A172 (cell line): Measurements from ENCODE around the gene SMIM29. TPM values are rescaled to one million over a fixed set of nuclear protein-coding genes. Genes with fewer than 3 reads are reported as not detected.

ENCODE experiments used
- DNase-seq: peaks from one replicate; pipeline ENCODE4 v3.0.0-alpha.2; 2015; ENCODE audit warnings: low spot score
- total RNA-seq: library from RNA; depleted of rRNA; stranded (reverse); fragments of >200 nt; shearing (Covaris generic); gene quantifications from 2 replicates; pipeline ENCODE4 v1.2.3, GENCODE V29; 2014

The SMIM29 gene
- total RNA-seq, 1 experiment from 2014 or later = 70.8 TPM

GRCh38 chr6:34226731-34227586 is 21.8 kb downstream of the SMIM29 start:
- no peak for DNase-seq

- DNase-seq = no peak
Measured at GRCh38 chr6:34226066-34226465, 22.7 kb downstream of the SMIM29 start.

DNA sequence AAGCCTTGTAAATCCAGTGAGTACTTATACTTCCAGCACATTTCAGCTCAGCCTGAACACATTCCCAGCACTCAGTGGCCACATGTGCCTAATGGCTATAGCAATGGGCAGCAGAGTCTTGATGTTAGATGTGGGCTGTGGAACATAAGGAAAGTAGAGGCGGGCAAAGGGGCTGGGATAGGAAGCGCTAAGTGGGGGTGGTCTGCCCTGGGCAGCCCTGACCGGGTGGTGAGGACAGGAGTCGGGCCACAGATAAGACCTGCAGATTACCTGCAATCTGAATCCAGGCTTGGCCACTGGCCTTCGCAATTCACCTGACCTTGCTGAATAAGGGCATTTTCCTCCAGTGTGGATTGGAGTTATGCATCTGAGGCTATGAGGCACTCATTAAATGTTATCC is 23.3 kb downstream of the SMIM29 start:
- no peak for DNase-seq

DNA sequence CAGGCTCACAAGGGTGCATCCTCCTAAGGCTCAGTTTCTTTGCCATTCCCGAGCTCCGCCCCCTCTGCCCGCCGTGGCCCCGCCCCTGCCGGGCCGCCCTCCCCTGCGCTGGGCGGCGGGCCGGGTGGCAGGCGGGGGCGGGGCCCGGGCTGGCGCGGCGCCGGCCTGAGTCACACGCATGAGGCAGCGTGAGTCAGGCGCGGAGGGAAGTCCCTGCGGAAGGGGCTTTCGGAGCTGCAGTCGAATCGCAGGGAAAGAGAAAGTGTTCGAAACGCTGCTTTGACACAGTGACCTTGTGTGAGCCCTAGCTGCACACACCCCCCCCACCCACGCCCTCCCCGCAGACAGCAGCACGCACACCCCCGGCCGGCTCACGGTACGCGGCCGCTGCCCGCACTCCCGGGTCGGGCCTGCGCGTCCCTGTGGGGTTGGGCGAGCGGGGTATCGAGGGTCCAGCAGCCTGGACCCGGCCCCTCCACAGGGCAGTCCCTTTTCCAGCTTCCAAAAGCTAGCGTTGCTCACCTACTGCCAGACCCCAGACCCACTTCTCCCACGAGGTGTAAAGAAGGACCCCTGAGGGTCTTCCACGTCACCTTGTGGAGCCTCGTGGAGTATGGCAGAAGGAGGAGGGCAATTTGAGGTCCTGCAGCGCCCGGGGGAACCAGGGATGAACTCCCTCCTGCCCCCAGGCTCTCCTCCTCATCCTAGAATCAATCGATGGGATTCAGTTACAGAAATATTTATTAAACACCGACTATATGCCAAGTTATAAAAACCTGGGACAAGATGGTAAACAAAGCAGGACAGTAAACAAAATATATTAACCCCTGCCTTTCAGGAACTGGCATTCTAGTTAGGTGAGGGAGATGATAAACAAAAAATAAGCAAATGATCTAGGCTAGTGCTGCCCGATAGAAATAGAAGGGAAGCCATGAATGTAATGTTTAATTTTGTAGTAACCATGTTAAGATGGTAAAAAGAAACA is 24.6 kb downstream of the SMIM29 start:
- DNase-seq = peak; percentile 92

DNA sequence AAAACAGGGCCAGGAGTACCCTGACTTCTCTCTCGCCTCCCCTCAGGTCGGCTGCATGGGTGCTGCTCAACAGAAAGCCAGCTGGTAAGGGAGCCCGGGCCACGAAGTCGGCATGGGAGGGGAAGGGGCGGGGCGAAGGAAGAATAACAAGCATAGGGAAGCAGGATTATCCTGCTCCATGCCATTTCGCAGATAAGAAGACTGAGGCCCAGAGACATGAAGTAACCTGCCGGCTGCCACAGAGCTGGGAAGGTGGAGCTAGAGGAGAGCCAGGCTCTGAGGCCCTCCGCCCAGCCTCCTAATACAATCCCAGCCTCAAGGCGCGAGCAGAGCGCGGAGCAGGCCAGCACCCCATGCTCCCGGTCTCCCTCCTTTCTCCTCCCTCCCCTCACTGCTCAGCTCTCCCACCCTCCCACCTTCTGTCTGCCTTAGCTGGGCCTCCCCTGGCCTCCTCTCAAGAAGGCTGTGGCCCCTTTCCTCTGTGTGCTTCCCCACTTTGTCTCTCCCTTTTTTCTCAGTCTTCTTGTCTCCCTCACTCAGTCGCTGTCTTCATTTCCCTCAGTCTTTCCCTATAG is 25.3 kb downstream of the SMIM29 start:
- DNase-seq = peak; percentile 44

DNA sequence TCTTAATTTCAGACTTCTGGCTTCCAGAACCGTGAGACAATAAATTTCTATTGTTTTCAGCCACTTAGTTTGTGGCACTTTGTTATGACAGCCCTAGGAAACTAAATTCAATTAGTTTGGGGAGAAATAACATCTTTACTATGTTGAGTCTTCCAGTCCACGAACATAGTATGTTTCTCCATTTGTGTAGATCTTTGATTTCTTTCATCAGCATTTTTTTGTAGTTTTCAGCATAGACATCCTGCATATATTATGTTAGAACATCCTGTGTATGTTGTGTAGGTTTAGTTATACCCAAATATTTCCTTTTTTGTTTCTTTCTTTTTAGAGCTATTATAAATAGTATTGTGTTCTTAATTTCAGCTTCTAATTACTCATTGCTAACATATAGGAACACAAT is 30.1 kb downstream of the SMIM29 start:
- DNase-seq = no peak

DNA sequence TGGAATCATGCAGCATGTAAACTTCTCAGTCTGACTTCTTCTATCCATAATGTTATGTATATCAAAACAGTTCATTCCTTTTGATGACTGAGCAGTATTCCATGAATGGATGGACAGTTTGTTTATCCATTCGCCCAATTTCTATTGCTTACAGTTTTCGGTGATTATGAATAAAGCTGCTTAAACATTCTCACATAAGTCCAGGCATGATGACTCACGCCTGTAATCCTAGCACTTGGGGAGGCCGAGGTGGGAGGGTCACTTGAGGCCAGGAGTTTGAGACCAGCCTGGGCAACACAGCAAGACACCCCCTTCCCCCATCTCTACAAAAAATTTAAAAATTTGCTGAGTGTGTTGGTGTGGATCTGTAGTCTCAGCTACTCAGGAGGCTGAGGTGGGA is 35.0 kb downstream of the SMIM29 start:
- no peak for DNase-seq

- DNase-seq = no peak
Measured at GRCh38 chr6:34207695-34208443, 40.9 kb downstream of the SMIM29 start.

GRCh38 chr6:34206726-34207125 is 42.1 kb downstream of the SMIM29 start:
- no peak for DNase-seq

DNA sequence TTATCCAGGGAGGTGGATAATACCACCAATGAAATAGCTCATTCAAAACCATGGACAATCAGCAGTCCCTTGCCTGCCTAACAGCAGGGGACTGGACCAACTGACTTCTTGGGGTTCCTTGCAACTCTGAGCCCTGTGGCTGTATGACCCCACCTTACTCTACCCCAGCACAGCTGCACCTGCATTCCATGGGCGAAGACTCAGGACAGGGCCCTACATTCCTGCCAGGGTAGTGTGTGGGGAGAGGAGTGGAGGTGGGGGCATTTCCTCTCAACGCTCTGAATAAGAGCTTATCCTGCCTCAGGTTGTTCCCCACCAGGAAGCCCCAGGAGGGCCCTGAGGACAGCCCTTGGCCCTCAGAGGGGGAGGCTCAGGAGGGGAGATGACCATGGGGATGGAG is 42.9 kb downstream of the SMIM29 start:
- no peak for DNase-seq

DNA sequence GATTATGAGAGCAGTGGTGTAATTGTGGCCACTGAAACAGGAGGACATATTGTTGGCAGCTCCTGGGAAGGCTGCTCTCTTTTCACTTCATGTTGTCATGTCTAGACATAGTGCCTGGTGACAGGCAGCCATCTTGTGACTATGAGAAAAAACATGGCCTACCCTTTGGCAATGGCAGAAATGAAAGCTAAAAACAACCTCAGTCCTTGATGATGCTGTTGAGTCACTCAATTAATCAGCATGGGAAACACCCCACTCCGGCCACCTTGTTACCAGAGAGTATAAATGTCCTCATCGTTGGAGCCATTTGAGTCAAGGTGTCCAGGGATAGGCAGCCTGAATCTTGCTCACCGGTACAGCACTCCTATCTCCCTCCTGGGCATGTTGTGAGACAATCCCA is 43.3 kb downstream of the SMIM29 start:
- peak; percentile 30 for DNase-seq

DNA sequence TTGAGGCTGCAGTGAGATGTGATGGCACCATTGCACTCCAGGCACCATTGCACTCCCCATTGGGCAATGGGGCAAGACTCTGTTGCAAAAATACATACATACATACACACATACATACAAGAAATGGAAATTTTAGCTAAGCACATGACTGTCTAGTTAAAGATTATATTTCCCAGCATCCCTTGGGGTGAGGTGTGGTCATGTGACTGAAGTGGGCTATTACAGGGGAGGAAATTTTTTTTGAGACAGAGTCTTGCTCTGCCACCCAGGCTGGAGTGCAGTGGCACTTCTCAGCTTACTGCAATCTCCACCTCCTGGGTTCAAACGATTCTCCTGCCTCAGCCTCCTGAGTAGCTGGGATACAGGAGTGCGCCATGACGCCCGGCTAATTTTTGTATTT is 44.1 kb downstream of the SMIM29 start:
- no peak for DNase-seq

DNA sequence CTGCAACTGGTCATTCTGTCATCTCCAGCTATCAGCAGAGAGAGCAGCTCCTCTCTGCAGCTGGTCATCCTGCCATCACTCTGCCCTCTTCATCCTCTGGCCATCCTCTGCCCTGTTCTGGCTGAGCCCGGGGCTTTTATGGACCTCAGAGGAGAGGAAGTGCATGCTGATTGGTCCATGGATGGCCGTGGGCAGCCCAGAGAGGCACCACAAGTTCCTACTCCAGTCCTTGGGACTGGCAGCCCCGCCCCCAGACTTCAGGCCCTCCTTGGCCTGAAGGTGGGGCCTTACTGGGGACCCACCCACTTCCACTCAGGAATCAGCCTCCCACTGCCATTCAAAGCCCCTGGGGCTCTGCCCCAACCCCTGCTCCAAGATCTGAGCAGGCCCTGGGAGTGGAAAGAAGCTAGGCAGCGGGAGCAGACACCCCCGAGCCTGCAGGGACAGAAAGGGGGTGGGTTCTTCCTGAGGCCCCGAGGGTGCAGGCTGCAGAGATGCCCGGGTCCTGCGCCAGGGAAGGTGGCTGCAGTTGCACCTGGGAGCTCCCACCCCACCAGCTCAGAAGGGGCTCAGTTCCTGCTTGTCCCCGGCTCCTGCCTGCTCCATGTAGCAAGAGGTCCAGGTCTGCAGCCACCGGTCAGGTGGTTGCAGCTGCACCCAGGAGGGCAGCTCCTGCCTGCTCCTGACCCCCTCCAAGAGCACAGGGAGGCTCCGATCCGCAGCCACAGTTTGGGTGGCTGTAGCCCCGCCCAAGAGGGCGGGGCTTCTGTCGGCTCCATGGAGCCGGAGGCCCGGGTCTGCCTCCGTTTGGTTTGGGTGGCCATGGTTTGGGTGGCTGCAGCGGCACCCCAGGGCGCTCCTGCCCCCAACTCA is 46.2 kb downstream of the SMIM29 start:
- no peak for DNase-seq

DNA sequence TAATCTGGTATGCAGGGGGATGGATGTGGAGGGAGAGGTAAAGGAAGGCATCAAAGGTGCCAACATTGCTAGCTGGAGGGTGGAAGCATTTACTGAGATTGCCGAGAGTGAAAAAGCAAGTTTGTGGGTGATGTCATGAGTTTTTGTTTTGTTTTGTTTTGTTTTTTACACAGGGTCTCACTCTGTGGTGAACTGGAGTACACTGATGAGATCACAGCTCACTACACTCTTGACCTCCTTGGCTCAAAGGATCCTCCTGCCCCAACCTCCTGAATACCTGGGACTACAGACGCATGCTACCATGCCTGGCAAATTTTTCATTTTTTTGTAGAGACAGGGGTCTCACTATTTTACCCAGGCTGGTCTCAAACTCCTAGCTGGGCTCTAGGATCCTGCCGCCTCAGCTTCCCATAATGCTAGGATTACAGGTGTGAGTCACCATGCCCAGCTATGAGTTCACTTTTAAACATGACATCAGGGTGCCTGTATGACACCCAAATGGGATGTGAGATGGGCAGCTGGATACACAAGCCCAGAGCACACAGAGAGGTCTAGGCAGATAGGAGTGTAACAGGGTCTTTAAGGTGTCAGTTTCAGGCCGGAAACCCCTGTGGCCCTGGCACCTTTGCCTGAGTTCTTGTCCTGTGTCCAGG is 47.2 kb downstream of the SMIM29 start:
- no peak for DNase-seq

DNA sequence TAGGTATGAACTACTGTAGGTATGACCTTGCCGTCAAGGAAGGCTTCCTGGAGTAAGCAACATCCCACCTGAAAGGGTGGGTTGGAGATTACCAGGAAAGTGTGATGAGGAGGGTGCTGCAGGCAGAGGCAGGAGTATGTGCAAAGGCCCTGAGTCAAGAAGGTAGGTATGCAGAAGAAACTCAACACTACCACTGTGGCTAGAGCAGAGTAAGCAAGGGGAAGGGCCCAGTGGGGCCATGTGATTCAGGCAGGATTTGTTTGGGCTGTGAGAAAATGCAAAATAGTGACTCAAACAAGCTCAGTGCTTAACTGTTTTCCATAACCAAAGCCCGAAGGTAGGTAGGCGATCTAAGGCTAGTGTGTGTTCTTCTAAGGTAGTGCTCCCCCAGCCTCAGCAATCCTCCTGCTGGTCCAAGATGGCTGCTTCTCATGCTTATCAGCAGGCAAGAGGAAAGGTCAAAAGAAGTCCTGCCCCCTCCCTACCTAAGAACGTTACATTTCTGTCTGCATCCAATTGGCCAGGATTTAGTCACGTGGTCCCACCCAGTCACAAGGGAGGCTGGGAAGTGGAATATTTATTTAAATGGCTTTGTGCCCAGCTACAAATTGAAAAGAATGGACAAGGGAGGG is 48.4 kb downstream of the SMIM29 start:
- DNase-seq = peak; percentile 31

DNA sequence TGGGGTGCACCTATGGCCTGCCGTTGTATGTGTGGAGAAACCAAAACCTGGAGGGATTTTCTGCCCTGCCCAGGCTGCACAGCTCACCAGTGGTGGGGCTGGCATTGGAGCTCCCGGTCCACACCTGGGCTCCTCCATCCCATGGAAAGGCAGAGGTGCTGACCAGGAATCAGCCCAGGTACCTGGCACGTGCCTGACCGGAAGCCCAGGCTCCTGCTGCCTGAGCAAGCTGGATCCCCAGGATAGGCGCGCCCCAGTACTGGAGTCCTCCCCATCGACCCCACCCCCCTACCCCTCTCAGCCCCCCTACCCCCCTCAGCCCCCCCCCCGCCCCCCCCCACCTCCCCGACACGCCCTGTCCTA is 52.0 kb downstream of the SMIM29 start:
- no peak for DNase-seq
